ENCODE results near the gene LIPG. TPM values are rescaled to one million over a fixed set of nuclear protein-coding genes. Genes with fewer than 3 reads are reported as not detected.

LIPG gene
- total RNA-seq, 6 experiments from 2014 or later: not detected

DNA sequence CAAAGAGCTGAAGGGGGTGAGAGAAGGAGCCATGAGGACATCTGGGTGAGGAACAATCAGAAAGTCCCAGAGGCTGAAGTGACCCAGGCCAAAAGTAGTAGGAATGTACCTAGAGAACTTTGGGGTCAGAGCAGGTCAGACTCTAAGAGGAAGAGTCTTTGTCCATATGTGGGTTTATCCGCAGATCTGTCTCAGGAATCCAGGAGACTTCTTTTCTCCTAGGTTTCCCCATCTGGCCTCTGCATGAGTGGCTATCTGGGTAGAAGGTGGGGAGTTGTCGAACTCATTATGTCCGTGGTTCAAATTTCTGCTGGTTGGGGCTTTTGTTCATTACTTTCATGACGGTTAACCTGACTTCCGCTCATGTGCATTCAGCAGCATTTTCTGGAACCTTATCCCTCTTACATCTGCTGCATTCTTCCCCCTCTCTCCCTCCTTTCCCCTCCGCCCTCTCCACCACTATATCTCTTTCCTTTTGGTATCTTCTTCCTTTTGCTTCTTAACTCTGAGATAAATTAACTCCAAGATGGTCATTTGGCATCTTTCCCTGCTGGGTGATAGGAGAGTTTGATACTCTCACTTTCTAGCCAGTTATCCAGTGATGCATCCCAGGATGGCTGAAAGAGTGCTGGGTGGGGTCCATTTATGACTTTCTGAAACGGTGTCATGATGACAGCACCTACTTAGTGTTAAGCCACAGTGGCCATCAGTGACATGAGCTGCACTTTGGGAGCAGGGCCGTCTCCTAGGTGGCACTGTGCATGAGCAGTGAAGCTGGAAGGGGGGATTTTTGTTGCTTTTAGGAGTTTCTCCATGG is 2.1 kb downstream of the LIPG start:
- H3K4me1 Mint-ChIP-seq (ENCODE audit: low read depth): peaks cover 32% of the 10 kb centered on the region
- no peaks in the 10 kb centered on the region for H3K9me3 Mint-ChIP-seq
- no peaks in the 10 kb centered on the region for H3K36me3 Mint-ChIP-seq (ENCODE audit: low read depth)
- peaks cover 57% of the 10 kb centered on the region for H3K27me3 Mint-ChIP-seq (ENCODE audit: insufficient read depth)
- H3K27ac Mint-ChIP-seq: no peak overlapping the region
- no peak overlapping the region for H3K4me3 Mint-ChIP-seq
- TF ChIP-seq, protein P1, sequence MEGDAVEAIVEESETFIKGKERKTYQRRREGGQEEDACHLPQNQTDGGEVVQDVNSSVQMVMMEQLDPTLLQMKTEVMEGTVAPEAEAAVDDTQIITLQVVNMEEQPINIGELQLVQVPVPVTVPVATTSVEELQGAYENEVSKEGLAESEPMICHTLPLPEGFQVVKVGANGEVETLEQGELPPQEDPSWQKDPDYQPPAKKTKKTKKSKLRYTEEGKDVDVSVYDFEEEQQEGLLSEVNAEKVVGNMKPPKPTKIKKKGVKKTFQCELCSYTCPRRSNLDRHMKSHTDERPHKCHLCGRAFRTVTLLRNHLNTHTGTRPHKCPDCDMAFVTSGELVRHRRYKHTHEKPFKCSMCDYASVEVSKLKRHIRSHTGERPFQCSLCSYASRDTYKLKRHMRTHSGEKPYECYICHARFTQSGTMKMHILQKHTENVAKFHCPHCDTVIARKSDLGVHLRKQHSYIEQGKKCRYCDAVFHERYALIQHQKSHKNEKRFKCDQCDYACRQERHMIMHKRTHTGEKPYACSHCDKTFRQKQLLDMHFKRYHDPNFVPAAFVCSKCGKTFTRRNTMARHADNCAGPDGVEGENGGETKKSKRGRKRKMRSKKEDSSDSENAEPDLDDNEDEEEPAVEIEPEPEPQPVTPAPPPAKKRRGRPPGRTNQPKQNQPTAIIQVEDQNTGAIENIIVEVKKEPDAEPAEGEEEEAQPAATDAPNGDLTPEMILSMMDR (IDR thresholded peaks at IDR 0.05): no peak
- DNase-seq: no peak

DNA sequence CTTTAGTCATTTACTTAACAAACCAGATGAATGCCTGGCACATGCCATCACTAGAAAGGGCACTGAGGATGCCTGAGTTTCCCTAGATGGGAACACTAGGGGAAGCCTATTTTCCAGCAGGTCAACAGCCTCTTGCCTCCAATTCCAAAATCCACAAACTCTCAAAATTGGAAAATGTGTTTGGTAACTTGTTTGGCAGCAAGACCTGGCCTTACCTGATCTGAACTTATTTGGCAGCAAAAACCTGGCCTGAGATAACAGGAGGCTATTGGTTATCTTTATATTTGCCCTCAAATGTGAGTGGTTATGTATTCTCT is 2.6 kb downstream of the LIPG start:
- Mint-ChIP-seq H3K27ac (no peak overlapping the region), H3K4me1 (ENCODE audit: low read depth) (peaks cover 32% of the 10 kb centered on the region), H3K4me3 (no peak overlapping the region), H3K9me3 (no peaks in the 10 kb centered on the region), H3K27me3 (ENCODE audit: insufficient read depth) (peaks cover 54% of the 10 kb centered on the region), H3K36me3 (ENCODE audit: low read depth) (no peaks in the 10 kb centered on the region)
- TF ChIP-seq, protein P1 (IDR thresholded peaks at IDR 0.05): no peak
- no peak for DNase-seq

DNA sequence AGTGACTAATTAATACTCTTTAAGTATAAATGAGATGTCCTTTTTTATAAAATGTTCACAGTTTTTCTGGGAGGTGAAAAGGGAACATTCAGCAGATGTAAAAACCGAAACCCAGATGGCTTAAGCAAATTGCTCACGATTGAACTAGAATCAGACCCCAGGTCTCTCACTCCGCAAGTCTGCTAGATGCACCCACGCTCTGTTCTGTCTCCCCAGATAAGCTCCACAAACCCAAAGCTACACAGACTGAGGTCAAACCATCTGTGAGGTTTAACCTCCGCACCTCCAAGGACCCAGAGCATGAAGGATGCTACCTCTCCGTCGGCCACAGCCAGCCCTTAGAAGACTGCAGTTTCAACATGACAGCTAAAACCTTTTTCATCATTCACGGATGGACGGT is 3.2 kb downstream of the LIPG start:
- Mint-ChIP-seq H3K36me3 (ENCODE audit: low read depth) (no peaks in the 10 kb centered on the region), H3K27me3 (ENCODE audit: insufficient read depth) (peaks cover 51% of the 10 kb centered on the region), H3K4me1 (ENCODE audit: low read depth) (peaks cover 32% of the 10 kb centered on the region)

DNA sequence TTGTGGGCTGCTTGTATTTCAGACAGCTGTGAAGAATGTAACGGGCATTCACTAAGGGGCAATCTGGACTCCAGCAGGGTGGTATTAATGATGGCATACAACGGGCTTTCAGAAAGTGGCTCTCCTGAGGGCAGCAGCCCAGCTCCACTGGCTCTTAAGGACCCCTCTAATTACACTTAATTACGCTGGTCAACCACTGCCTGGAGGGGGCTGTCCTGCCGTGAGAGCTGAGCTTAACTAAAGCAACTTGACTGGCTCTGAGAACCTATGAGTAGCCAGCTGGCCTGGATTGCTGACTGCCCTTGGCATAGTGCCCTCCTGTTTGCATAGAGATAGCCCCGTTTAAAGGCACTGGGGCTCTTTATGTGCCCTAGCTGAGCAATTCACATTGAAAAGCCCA is 3.8 kb downstream of the LIPG start:
- Mint-ChIP-seq H3K36me3 (ENCODE audit: low read depth) (no peaks in the 10 kb centered on the region), H3K4me3 (no peak overlapping the region), H3K27me3 (ENCODE audit: insufficient read depth) (peaks cover 50% of the 10 kb centered on the region), H3K4me1 (ENCODE audit: low read depth) (peaks cover 32% of the 10 kb centered on the region), H3K9me3 (no peaks in the 10 kb centered on the region), H3K27ac (no peak overlapping the region)
- DNase-seq: no peak
- TF ChIP-seq, protein P1 (IDR thresholded peaks at IDR 0.05): no peak

More for the DNA sequence above, 3.2 kb downstream of the LIPG start:
- Mint-ChIP-seq H3K9me3 (no peaks in the 10 kb centered on the region), H3K27ac (no peak overlapping the region), H3K4me3 (no peak overlapping the region)
- TF ChIP-seq, protein P1 (IDR thresholded peaks at IDR 0.05): no peak
- no peak for DNase-seq

DNA sequence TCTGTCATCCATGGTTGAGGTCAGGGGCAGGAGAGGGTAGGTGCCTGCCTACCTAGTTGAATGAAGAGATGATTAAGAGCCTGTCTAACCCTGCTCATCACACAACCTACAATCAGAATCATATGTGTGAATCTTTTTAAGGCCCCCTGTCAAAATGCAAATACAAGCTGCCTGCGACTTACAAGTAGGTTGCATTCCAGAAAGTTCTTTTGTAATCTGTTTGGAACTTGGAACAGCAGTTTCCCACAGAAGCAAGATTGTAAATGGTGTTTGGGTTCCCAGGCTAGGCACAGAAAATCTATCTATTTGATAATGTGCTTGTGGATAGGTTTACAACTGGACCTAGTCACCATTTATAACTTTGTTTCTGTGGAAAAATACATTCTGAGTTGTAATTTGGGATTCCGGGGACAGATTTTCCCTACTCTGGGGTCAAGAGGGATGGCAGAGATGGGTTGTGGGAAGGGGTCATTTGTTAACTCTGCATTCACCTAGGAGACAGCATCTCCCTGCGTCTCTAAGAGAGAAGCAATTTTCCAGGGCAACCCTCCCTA is 4.4 kb downstream of the LIPG start:
- no peak overlapping the region for H3K27ac Mint-ChIP-seq
- TF ChIP-seq, protein P1 (IDR thresholded peaks at IDR 0.05): no peak
- no peak overlapping the region for H3K4me3 Mint-ChIP-seq
- DNase-seq: no peak
- H3K27me3 Mint-ChIP-seq (ENCODE audit: insufficient read depth): peaks cover 48% of the 10 kb centered on the region
- H3K4me1 Mint-ChIP-seq (ENCODE audit: low read depth): peaks cover 27% of the 10 kb centered on the region
- H3K9me3 Mint-ChIP-seq: no peaks in the 10 kb centered on the region
- no peaks in the 10 kb centered on the region for H3K36me3 Mint-ChIP-seq (ENCODE audit: low read depth)
